Stimulated activated naive CD8-positive, alpha-beta T cell treated with anti-CD3 and anti-CD28 coated beads, Interleukin-15, Interleukin-2, amounts not matched to agents 100 ng/mL and 50 ng/mL, for 24 hours (primary cell): ENCODE data around the gene RASA3.

Experiments
- H3K27ac Mint-ChIP-seq: one replicate; pipeline ENCODE4 v1.8.0; 2021; ENCODE audit warnings: mild to moderate bottlenecking, mixed read lengths
- H3K27me3 Mint-ChIP-seq: one replicate; pipeline ENCODE4 v1.8.0; 2021; ENCODE audit warnings: mixed read lengths
- H3K36me3 Mint-ChIP-seq: one replicate; pipeline ENCODE4 v1.8.0; 2021; ENCODE audit warnings: low read depth, mixed read lengths
- H3K4me1 Mint-ChIP-seq: one replicate; pipeline ENCODE4 v1.8.0; 2021; ENCODE audit warnings: low read depth, mixed read lengths
- H3K4me3 Mint-ChIP-seq: one replicate; pipeline ENCODE4 v1.8.0; 2021; ENCODE audit warnings: mild to moderate bottlenecking, mixed read lengths
- H3K9me3 Mint-ChIP-seq: one replicate; pipeline ENCODE4 v1.8.0; 2021; ENCODE audit warnings: mixed read lengths

RASA3 gene

GRCh38 chr13:113970810-113971470, 161.5 kb downstream of the RASA3 start:
- Mint-ChIP-seq H3K4me3 (no peak overlapping the region), H3K9me3 (no peaks in the 10 kb centered on the region), H3K27me3 (no peaks in the 10 kb centered on the region), H3K4me1 (no peaks in the 10 kb centered on the region), H3K27ac (no peak overlapping the region), H3K36me3 (peaks cover 4% of the 10 kb centered on the region)

- Mint-ChIP-seq H3K4me3 (no peak overlapping the region), H3K36me3 (no peaks in the 10 kb centered on the region), H3K27me3 (no peaks in the 10 kb centered on the region), H3K27ac (peak overlapping the region; percentile 50), H3K9me3 (no peaks in the 10 kb centered on the region), H3K4me1 (no peaks in the 10 kb centered on the region)
Measured at GRCh38 chr13:113969973-113970611, 162.3 kb downstream of the RASA3 start.

- H3K27me3 Mint-ChIP-seq, result no peaks in the 10 kb centered on the region
- no peaks in the 10 kb centered on the region for H3K36me3 Mint-ChIP-seq
- H3K4me3 Mint-ChIP-seq, result no peak overlapping the region
- no peaks in the 10 kb centered on the region for H3K9me3 Mint-ChIP-seq
- H3K27ac Mint-ChIP-seq, result no peak overlapping the region
- no peaks in the 10 kb centered on the region for H3K4me1 Mint-ChIP-seq
Measured at GRCh38 chr13:113969311-113969972, 163.0 kb downstream of the RASA3 start.

GRCh38 chr13:113968463-113969310, 163.7 kb downstream of the RASA3 start:
- Mint-ChIP-seq H3K4me1 (no peaks in the 10 kb centered on the region), H3K36me3 (no peaks in the 10 kb centered on the region), H3K27me3 (no peaks in the 10 kb centered on the region), H3K4me3 (no peak overlapping the region), H3K9me3 (no peaks in the 10 kb centered on the region), H3K27ac (no peak overlapping the region)

- H3K9me3 Mint-ChIP-seq, result no peaks in the 10 kb centered on the region
- H3K27ac Mint-ChIP-seq, result no peak overlapping the region
- H3K4me1 Mint-ChIP-seq, result no peaks in the 10 kb centered on the region
- no peak overlapping the region for H3K4me3 Mint-ChIP-seq
- H3K27me3 Mint-ChIP-seq, result no peaks in the 10 kb centered on the region
- H3K36me3 Mint-ChIP-seq, result no peaks in the 10 kb centered on the region
Measured at GRCh38 chr13:113967729-113968462, 164.5 kb downstream of the RASA3 start.

- H3K36me3 Mint-ChIP-seq, result no peaks in the 10 kb centered on the region
- no peak overlapping the region for H3K4me3 Mint-ChIP-seq
- no peaks in the 10 kb centered on the region for H3K9me3 Mint-ChIP-seq
- H3K27me3 Mint-ChIP-seq, result no peaks in the 10 kb centered on the region
- H3K27ac Mint-ChIP-seq, result no peak overlapping the region
- H3K4me1 Mint-ChIP-seq, result no peaks in the 10 kb centered on the region
Measured at GRCh38 chr13:113967206-113967720, 165.2 kb downstream of the RASA3 start.

GRCh38 chr13:113965968-113966884, 166.2 kb downstream of the RASA3 start:
- Mint-ChIP-seq H3K9me3 (no peaks in the 10 kb centered on the region), H3K36me3 (no peaks in the 10 kb centered on the region), H3K4me3 (no peak overlapping the region), H3K27ac (no peak overlapping the region), H3K4me1 (no peaks in the 10 kb centered on the region), H3K27me3 (no peaks in the 10 kb centered on the region)

- Mint-ChIP-seq H3K9me3 (peaks cover 2% of the 10 kb centered on the region), H3K27ac (no peak overlapping the region), H3K27me3 (no peaks in the 10 kb centered on the region), H3K4me3 (no peak overlapping the region), H3K4me1 (no peaks in the 10 kb centered on the region), H3K36me3 (peaks cover 3% of the 10 kb centered on the region)
Measured at GRCh38 chr13:113965383-113965874, 167.0 kb downstream of the RASA3 start.

- Mint-ChIP-seq H3K4me1 (no peaks in the 10 kb centered on the region), H3K27me3 (no peaks in the 10 kb centered on the region), H3K4me3 (no peak overlapping the region), H3K9me3 (peaks cover 4% of the 10 kb centered on the region), H3K36me3 (peaks cover 10% of the 10 kb centered on the region), H3K27ac (no peak overlapping the region)
Measured at GRCh38 chr13:113964251-113964995, 168.0 kb downstream of the RASA3 start.

GRCh38 chr13:113963376-113963775, 169.0 kb downstream of the RASA3 start:
- H3K27me3 Mint-ChIP-seq, result no peaks in the 10 kb centered on the region
- H3K27ac Mint-ChIP-seq, result no peak overlapping the region

GRCh38 chr13:113962975-113963374, 169.4 kb downstream of the RASA3 start:
- H3K27ac Mint-ChIP-seq, result no peak overlapping the region
- no peak overlapping the region for H3K4me3 Mint-ChIP-seq
- H3K4me1 Mint-ChIP-seq, result no peaks in the 10 kb centered on the region
- H3K36me3 Mint-ChIP-seq, result peaks cover 16% of the 10 kb centered on the region
- H3K27me3 Mint-ChIP-seq, result no peaks in the 10 kb centered on the region
- H3K9me3 Mint-ChIP-seq, result peaks cover 10% of the 10 kb centered on the region

More at GRCh38 chr13:113963376-113963775, 169.0 kb downstream of the RASA3 start:
- Mint-ChIP-seq H3K4me1 (no peaks in the 10 kb centered on the region), H3K36me3 (peaks cover 16% of the 10 kb centered on the region), H3K9me3 (peaks cover 10% of the 10 kb centered on the region), H3K4me3 (no peak overlapping the region)

GRCh38 chr13:113962386-113962785, 170.0 kb downstream of the RASA3 start:
- H3K9me3 Mint-ChIP-seq, result peaks cover 10% of the 10 kb centered on the region
- H3K4me3 Mint-ChIP-seq, result no peak overlapping the region
- no peak overlapping the region for H3K27ac Mint-ChIP-seq
- H3K4me1 Mint-ChIP-seq, result no peaks in the 10 kb centered on the region
- H3K27me3 Mint-ChIP-seq, result no peaks in the 10 kb centered on the region
- H3K36me3 Mint-ChIP-seq, result peaks cover 16% of the 10 kb centered on the region
